Activated naive CD4-positive, alpha-beta T cell treated with anti-CD3 and anti-CD28 coated beads, Interleukin-2, amount 50 U/mL, for 24 hours (primary cell): Measurements from ENCODE around the gene RGS17.
A peak's percentile ranks its signal among the peaks of the same experiment; 100 is the strongest.
"Not testable (repeated sequence)": the region's sequence is repeated elsewhere in the genome, so short reads cannot be mapped to it uniquely, and the experiment has no call there.

Experiments used
- H3K27ac Mint-ChIP-seq: one replicate; pipeline ENCODE4 v1.8.0; 2021; ENCODE audit warnings: mild to moderate bottlenecking, mixed read lengths
- H3K27me3 Mint-ChIP-seq: one replicate; pipeline ENCODE4 v1.8.0; 2021; ENCODE audit warnings: mixed read lengths
- H3K36me3 Mint-ChIP-seq: one replicate; pipeline ENCODE4 v1.8.0; 2021; ENCODE audit warnings: mixed read lengths
- H3K4me1 Mint-ChIP-seq: one replicate; pipeline ENCODE4 v1.8.0; 2021; ENCODE audit warnings: mixed read lengths
- H3K4me3 Mint-ChIP-seq: one replicate; pipeline ENCODE4 v1.8.0; 2021; ENCODE audit warnings: mild to moderate bottlenecking, mixed read lengths
- H3K9me3 Mint-ChIP-seq: one replicate; pipeline ENCODE4 v1.8.0; 2021; ENCODE audit warnings: mixed read lengths

The RGS17 gene

GRCh38 chr6:152980656-152981055 lies 150.4 kb downstream of the RGS17 start:
- Mint-ChIP-seq H3K9me3 (no peaks in the 10 kb centered on the region), H3K36me3 (peaks cover 5% of the 10 kb centered on the region), H3K27me3 (no peaks in the 10 kb centered on the region), H3K27ac (no peak overlapping the region), H3K4me1 (peaks cover 47% of the 10 kb centered on the region), H3K4me3 (peak overlapping the region; percentile 80)

DNA sequence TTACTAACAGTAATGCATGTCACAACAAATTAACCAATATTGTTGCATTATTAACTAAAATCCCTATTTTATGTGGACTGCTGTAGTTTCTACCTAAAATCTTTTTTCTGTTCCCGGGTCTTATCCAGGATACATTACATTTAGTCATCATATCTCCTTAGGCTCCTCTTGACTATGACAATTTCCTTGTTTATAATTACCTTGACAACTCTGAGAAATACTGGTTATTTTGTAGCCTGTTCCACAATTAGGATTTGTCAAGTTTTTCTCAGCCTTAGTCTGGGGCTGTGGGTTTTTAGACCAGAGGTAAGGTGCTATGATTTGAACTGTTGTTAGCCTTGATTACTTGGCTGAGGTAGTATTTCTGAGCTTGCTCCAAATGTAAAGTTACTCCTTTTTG lies 152.0 kb downstream of the RGS17 start:
- Mint-ChIP-seq H3K9me3 (peaks cover 4% of the 10 kb centered on the region), H3K27ac (no peak overlapping the region), H3K4me1 (peaks cover 43% of the 10 kb centered on the region), H3K4me3 (no peak overlapping the region), H3K36me3 (peaks cover 12% of the 10 kb centered on the region), H3K27me3 (no peaks in the 10 kb centered on the region)

GRCh38 chr6:152978058-152978457 lies 153.0 kb downstream of the RGS17 start:
- Mint-ChIP-seq H3K9me3 (peaks cover 4% of the 10 kb centered on the region), H3K36me3 (peaks cover 17% of the 10 kb centered on the region), H3K27ac (no peak overlapping the region), H3K27me3 (no peaks in the 10 kb centered on the region), H3K4me3 (no peak overlapping the region), H3K4me1 (peaks cover 42% of the 10 kb centered on the region)

DNA sequence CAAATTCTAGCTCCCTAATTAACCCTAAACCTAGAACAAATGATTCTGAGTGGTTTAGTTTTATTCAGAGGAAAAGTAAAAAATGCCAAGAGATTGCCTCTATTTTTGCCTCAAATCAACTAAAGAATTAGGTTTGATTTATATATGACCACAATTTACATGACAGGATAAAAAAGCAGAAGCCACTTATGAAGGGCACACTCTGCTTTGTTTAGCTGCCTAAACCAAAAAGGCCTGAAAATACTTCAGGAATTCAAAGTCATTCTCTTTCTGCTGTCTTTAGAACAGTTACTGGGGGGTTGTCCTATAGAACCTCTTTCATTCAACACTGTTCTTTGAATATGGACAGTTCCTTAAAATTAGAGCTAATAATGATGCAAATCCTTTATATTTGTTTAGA lies 153.5 kb downstream of the RGS17 start:
- peaks cover 4% of the 10 kb centered on the region for H3K9me3 Mint-ChIP-seq
- H3K27ac Mint-ChIP-seq = no peak overlapping the region
- H3K4me3 Mint-ChIP-seq = no peak overlapping the region
- H3K36me3 Mint-ChIP-seq = peaks cover 17% of the 10 kb centered on the region
- H3K27me3 Mint-ChIP-seq = no peaks in the 10 kb centered on the region
- peaks cover 42% of the 10 kb centered on the region for H3K4me1 Mint-ChIP-seq

- Mint-ChIP-seq H3K27ac (no peak overlapping the region), H3K27me3 (no peaks in the 10 kb centered on the region), H3K4me3 (no peak overlapping the region), H3K9me3 (peaks cover 4% of the 10 kb centered on the region), H3K4me1 (peaks cover 39% of the 10 kb centered on the region), H3K36me3 (peaks cover 18% of the 10 kb centered on the region)
Measured at GRCh38 chr6:152976749-152977148, 154.3 kb downstream of the RGS17 start.

GRCh38 chr6:152975204-152975915 lies 155.7 kb downstream of the RGS17 start:
- Mint-ChIP-seq H3K36me3 (peaks cover 26% of the 10 kb centered on the region), H3K9me3 (peaks cover 4% of the 10 kb centered on the region), H3K27me3 (no peaks in the 10 kb centered on the region), H3K4me1 (peaks cover 26% of the 10 kb centered on the region), H3K27ac (no peak overlapping the region), H3K4me3 (peak overlapping the region; percentile 31)

DNA sequence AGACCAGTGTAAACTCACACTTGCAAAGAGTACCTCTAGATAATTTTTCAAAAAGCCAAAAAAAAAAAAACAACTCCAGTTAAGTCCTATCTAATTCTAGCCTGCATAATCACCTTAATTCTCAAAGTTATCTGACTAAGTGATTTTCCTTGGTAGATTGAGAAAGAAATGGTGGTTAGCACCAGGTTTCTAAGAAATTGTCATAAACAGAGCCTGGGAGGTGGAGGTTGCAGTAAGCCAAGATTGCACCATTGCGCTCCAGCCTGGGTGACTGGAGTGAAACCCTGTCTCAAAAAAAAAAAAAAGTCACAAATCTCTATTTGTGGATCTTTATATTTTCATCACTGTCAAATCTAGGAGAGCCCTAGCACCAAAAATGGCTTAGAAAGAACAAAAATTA lies 157.2 kb downstream of the RGS17 start:
- H3K27me3 Mint-ChIP-seq = no peaks in the 10 kb centered on the region
- H3K4me1 Mint-ChIP-seq = peaks cover 22% of the 10 kb centered on the region
- H3K9me3 Mint-ChIP-seq = peaks cover 11% of the 10 kb centered on the region
- peaks cover 39% of the 10 kb centered on the region for H3K36me3 Mint-ChIP-seq
- no peak overlapping the region for H3K27ac Mint-ChIP-seq
- H3K4me3 Mint-ChIP-seq = no peak overlapping the region

DNA sequence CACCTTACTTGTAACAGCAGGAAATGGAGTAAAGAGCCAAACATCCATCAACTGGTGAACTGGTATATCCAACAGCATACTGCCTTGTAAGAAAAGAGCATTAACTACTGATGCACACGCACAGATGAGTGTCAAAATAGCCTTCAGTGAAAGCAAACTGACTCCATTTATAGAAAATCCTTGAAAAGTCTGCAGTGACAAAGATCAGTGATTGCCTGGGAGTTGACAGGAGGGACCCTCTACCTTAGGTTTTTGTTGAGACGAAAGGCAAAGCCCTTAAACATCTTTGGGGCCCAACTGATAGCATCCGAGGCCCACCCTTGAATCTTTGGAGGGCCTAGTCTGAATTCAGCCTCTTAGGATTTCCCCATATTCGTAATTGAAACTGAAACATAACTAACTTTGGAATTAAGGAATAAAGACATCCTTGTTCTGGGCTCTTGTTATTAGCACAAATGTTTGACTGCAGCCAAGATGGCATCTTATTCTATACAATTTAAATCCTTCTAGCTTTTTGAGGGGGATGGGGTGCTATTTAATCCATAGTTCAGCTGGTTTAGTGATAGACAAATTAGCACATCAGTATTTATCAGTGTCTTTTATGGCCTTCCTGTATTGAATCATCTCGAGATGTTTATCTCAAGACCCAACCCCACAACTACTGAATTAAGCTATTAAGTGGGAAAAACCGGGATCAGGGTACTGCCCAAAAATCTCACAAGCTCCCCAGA lies 161.2 kb downstream of the RGS17 start:
- Mint-ChIP-seq H3K9me3 (peaks cover 29% of the 10 kb centered on the region), H3K36me3 (peaks cover 34% of the 10 kb centered on the region), H3K4me1 (peaks cover 5% of the 10 kb centered on the region)

GRCh38 chr6:152966168-152966894 lies 164.8 kb downstream of the RGS17 start:
- not testable (repeated sequence) for H3K4me1 Mint-ChIP-seq, H3K27me3 Mint-ChIP-seq, H3K4me3 Mint-ChIP-seq, H3K27ac Mint-ChIP-seq
- peaks cover 29% of the 10 kb centered on the region for H3K9me3 Mint-ChIP-seq
- H3K36me3 Mint-ChIP-seq = peaks cover 24% of the 10 kb centered on the region

More for the DNA sequence above, 161.2 kb downstream of the RGS17 start:
- no peaks in the 10 kb centered on the region for H3K27me3 Mint-ChIP-seq
- H3K27ac Mint-ChIP-seq = no peak overlapping the region
- H3K4me3 Mint-ChIP-seq = no peak overlapping the region

- H3K4me3 Mint-ChIP-seq = no peak overlapping the region
- no peaks in the 10 kb centered on the region for H3K9me3 Mint-ChIP-seq
- H3K27ac Mint-ChIP-seq = no peak overlapping the region
- no peaks in the 10 kb centered on the region for H3K36me3 Mint-ChIP-seq
- no peaks in the 10 kb centered on the region for H3K4me1 Mint-ChIP-seq
- H3K27me3 Mint-ChIP-seq = peaks cover 10% of the 10 kb centered on the region
Measured at GRCh38 chr6:152959333-152959732, 171.7 kb downstream of the RGS17 start.

GRCh38 chr6:152957796-152958195 lies 173.3 kb downstream of the RGS17 start:
- Mint-ChIP-seq H3K4me3 (no peak overlapping the region), H3K27me3 (peaks cover 12% of the 10 kb centered on the region), H3K9me3 (no peaks in the 10 kb centered on the region)

More at GRCh38 chr6:152957796-152958195, 173.3 kb downstream of the RGS17 start:
- Mint-ChIP-seq H3K4me1 (no peaks in the 10 kb centered on the region), H3K27ac (no peak overlapping the region), H3K36me3 (no peaks in the 10 kb centered on the region)
